GM19023 (cell line): ENCODE data around the gene ZNF746.
A peak's percentile ranks its signal among the peaks of the same experiment; 100 is the strongest.

Source experiments
- ATAC-seq: cut with Tn5 transposase; IDR thresholded peaks from one replicate; pipeline ENCODE4 v1.9.1; 2021; ENCODE audit warnings: mild to moderate bottlenecking, moderate library complexity; ENCODE audit not compliant: unreplicated experiment

The ZNF746 gene

DNA sequence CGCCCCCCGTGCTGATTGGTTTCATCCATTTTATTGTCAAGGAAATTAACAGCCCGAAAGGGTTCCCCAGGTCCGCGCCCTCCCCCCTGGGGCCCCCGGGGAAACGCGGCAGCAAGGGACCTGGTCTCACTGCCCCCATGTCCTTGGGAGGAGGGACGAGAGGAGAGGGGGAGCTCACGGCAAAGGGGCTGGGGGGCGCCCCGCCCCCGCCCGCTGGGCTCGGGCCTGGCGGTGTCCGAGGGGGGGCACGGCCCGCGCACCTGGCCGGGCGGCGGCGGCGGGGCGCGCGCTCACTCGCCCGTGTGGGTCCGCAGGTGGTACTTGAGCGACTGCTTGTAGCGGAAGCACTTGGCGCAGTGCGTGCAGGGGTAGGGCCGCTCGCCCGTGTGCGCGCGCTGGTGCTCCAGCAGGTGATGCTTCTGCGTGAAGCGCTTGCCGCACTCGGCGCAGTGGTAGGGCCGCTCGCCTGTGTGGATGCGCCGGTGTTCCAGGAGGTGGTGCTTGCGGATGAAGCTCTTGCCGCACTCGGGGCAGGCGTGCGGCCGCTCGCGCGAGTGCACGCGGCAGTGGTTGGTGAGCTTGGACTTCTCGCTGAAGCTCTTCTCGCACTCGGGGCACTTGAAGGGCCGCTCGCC is 66.0 kb downstream of the ZNF746 start:
- no peak for ATAC-seq

- ATAC-seq = no peak
These were observed 67.4 kb downstream of the ZNF746 start for GRCh38 chr7:149430192-149430591.

DNA sequence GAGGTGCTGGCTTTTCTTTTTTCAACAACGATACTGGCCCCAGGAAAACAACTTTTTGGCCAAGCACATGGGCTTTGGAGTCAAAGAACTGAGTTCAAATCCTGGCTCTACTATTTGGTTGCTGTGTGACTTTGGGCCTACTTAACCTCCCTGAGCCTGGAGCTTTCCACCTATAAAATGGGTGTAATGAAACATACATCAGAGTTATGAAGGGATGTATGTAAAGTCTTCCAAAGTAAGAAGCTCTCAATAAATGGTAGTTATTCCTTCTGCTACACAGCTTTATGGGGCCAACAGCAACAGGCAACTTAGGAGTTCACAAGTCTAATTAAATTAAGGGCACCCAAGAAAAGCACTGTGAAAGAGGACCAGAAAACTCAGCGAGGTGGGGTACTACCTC is 69.7 kb downstream of the ZNF746 start:
- ATAC-seq = no peak

DNA sequence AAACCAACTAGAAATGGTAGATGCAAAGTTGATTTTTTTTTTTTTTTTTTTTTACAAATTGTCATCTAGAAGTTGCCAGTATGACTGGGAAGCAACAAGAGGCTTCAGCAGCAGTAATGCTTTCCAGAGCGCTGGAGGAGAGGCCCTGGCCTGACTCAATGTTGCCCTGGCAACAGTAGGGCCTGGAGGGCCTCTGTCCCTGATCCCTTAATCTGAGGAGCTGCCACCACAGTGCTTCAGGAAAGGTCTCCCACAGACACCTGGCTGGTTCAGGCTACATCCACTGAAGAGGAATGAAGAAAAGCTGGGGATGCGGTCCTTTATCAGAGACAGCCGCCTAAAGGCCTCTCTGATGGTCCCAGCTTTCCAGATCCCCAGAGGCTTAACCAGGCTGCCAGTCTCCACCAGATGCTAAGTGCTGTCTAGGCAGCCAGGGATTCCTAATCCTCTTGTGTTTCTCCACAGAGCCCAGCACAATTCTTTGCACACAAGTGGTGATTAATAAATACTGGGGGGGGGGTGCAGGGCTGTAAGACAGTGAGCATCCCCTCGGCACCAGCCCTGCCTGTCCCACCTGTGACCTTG is 70.4 kb downstream of the ZNF746 start:
- no peak for ATAC-seq

- no peak for ATAC-seq
These were observed 74.0 kb downstream of the ZNF746 start for GRCh38 chr7:149423449-149424110.

- ATAC-seq = peak; percentile 2
These were observed 74.7 kb downstream of the ZNF746 start for GRCh38 chr7:149422914-149423301.
